Neural cell (in vitro differentiated cells): Measurements from ENCODE around the gene STOML2. TPM values are rescaled to one million over a fixed set of nuclear protein-coding genes. Genes with fewer than 3 reads are reported as not detected.

Experiments used
- H2AFZ ChIP-seq: fragments of 200-600, 300-800 bp; sonication (generic), shearing (Covaris generic); 2 replicates; pipeline ENCODE4 v1.6.0; 2014; ENCODE audit warnings: low read depth, mild to moderate bottlenecking, antibody characterized with exemption, low read length, moderate library complexity
- H3F3A ChIP-seq: fragments of 200-600 bp; shearing (Covaris generic); 2 replicates; pipeline ENCODE4 v1.6.1; 2016; ENCODE audit warnings: mild to moderate bottlenecking, moderate library complexity, mixed read lengths, antibody characterized with exemption, low read length; ENCODE audit not compliant: insufficient read depth, poor library complexity, severe bottlenecking
- H3K27ac ChIP-seq: fragments of 200-600, 300-800 bp; sonication (generic), shearing (Covaris generic); 2 replicates; pipeline ENCODE4 v1.5.1; 2014; ENCODE audit warnings: mild to moderate bottlenecking, low read length, moderate library complexity
- H3K27me3 ChIP-seq: fragments of 300-800, 200-600 bp; sonication (generic), shearing (Covaris generic); 2 replicates; pipeline ENCODE4 v1.6.0; 2014; ENCODE audit warnings: mild to moderate bottlenecking, low read depth, low read length, moderate library complexity; ENCODE audit not compliant: insufficient read depth
- H3K36me3 ChIP-seq: fragments of 300-800, 200-600 bp; sonication (generic), shearing (Covaris generic); 2 replicates; pipeline ENCODE4 v1.5.1; 2014; ENCODE audit warnings: mild to moderate bottlenecking, antibody characterized with exemption, low read length, moderate library complexity; ENCODE audit not compliant: insufficient read depth
- H3K4me2 ChIP-seq: fragments of 300-800, 200-600 bp; sonication (generic), shearing (Covaris generic); 2 replicates; pipeline ENCODE4 v1.6.0; 2014; ENCODE audit warnings: mild to moderate bottlenecking, low read length
- H3K4me3 ChIP-seq: fragments of 300-800, 200-600 bp; sonication (generic), shearing (Covaris generic); 2 replicates; pipeline ENCODE4 v1.5.1; 2014; ENCODE audit warnings: mild to moderate bottlenecking, low read length, moderate library complexity
- H3K79me2 ChIP-seq: fragments of 200-600 bp; shearing (Covaris generic); replicated peaks from 2 replicates; pipeline ENCODE4 v1.6.0; 2014; ENCODE audit warnings: mild to moderate bottlenecking, low read length, moderate library complexity; ENCODE audit not compliant: insufficient read depth
- H3K9ac ChIP-seq: fragments of 300-800, 200-600 bp; sonication (generic), shearing (Covaris generic); 2 replicates; pipeline ENCODE4 v1.6.1; 2016; ENCODE audit warnings: mild to moderate bottlenecking, low read length, mixed read lengths
- H3K9me2 ChIP-seq: fragments of 200-600 bp; shearing (Covaris generic); 2 replicates; pipeline ENCODE4 v1.6.1; 2016; ENCODE audit warnings: mild to moderate bottlenecking, low read length, mixed read lengths; ENCODE audit not compliant: insufficient read depth
- H3K9me3 ChIP-seq: fragments of 200-600, 300-800 bp; sonication (generic), shearing (Covaris generic); 2 replicates; pipeline ENCODE4 v1.6.1; 2016; ENCODE audit warnings: mild to moderate bottlenecking, mixed run types, low read length, moderate library complexity, mixed read lengths
- H4K20me1 ChIP-seq: fragments of 200-600 bp; shearing (Covaris generic); 2 replicates; pipeline ENCODE4 v1.6.1; 2016; ENCODE audit warnings: mild to moderate bottlenecking, mixed run types; ENCODE audit not compliant: insufficient read depth
- EP300 ChIP-seq: fragments of 450-650 bp; conservative IDR thresholded peaks from 2 replicates; pipeline ENCODE4 v1.6.1; 2014; ENCODE audit warnings: antibody characterized with exemption, mild to moderate bottlenecking, moderate library complexity; ENCODE audit not compliant: poor library complexity, severe bottlenecking
- EZH2 ChIP-seq: fragments of 200-600, 300-800 bp; shearing (Covaris generic), sonication (generic); IDR thresholded peaks from 2 replicates; pipeline ENCODE4 v1.6.1; 2014; ENCODE audit warnings: antibody characterized with exemption, low read length, borderline replicate concordance, mild to moderate bottlenecking; ENCODE audit not compliant: insufficient read depth, poor library complexity, severe bottlenecking
- MXI1 ChIP-seq: fragments of 450-650 bp; conservative IDR thresholded peaks from 2 replicates; pipeline ENCODE4 v1.6.1; 2014; ENCODE audit warnings: antibody characterized with exemption, mild to moderate bottlenecking; ENCODE audit not compliant: poor library complexity, severe bottlenecking
- POLR2AphosphoS5 ChIP-seq: IDR thresholded peaks from 2 replicates; pipeline ENCODE4 v1.6.1; 2012
- RAD21 ChIP-seq: fragments of 450-650 bp; conservative IDR thresholded peaks from 2 replicates; pipeline ENCODE4 v1.6.1; 2014; ENCODE audit warnings: antibody characterized with exemption, mild to moderate bottlenecking, moderate library complexity
- SMC3 ChIP-seq: fragments of 450-650 bp; conservative IDR thresholded peaks from 2 replicates; pipeline ENCODE4 v1.6.1; 2014; ENCODE audit warnings: antibody characterized with exemption, mild to moderate bottlenecking, moderate library complexity; ENCODE audit not compliant: poor library complexity
- TAF1 ChIP-seq: IDR thresholded peaks from 2 replicates; pipeline ENCODE4 v1.6.1; 2012; ENCODE audit warnings: low read depth
- polyA plus RNA-seq: library from polyadenylated mRNA; depleted of rRNA; stranded (reverse); fragments of >200 nt; gene quantifications from 2 replicates; pipeline ENCODE4 v1.2.3, GENCODE V29; 2014
- TF ChIP-seq, protein P1 (sequence below): IDR thresholded peaks from 2 replicates; pipeline ENCODE4 v1.6.1; 2012; ENCODE audit warnings: borderline replicate concordance
- TF ChIP-seq, protein P2 (sequence below): fragments of 450-650 bp; IDR thresholded peaks from 2 replicates; pipeline ENCODE4 v1.5.1; 2014; ENCODE audit warnings: antibody characterized with exemption, mild to moderate bottlenecking, moderate library complexity; ENCODE audit not compliant: poor library complexity, severe bottlenecking

Gene STOML2
- polyA plus RNA-seq, 1 donor from 2014 or later = 98.3 TPM

DNA sequence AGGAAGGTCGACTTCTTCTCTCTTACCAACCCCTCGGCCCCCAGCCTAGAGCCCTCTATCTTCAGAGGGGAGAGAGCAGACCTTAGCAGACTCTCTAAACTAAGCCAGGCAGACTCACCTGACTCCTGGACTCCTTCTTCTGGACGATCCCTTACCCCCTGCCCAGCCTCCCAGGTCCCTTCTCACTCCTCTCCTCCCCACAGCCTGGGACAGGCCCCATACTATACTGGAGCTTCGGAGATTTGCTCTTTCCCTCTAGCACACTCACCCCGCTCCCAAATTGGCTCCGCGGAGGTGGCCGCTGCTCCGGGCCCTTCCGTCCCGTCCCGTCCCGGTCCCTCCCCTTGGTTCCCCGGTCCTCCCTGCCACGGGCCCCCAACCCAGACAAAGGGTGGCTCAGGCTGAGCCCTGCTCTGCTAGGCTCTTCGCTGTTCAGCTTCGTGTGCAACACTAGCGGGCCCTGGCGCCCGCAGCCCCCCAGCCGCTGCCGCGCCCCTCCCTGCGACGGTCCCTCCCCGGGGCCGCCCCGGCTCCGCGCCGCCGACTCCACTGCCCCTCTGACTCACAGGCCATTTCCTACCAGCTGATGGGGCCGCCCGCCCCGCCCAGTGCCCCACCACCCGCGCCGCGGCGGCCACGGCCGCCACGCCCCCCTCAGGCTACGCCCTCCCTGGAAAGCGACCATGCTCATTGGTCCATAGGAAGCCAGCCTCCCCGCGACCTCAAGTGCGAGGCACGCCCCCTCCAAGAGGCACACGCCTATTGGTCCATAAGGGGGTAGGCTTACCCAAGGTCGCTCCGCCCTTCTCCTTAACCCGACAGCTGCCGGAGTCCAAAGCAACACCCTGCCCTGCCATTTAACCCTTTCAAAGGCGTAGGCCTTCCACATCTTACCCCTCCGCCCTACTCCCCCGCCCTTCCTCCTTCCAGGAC, 8.3 kb upstream of the STOML2 start:
- H4K20me1 ChIP-seq = no peaks in the 10 kb centered on the region
- no peaks in the 10 kb centered on the region for H3K36me3 ChIP-seq
- TF ChIP-seq MXI1 (peak; percentile 58), SMC3 (no peak), POLR2AphosphoS5 (peak; percentile 83), TAF1 (no peak)
- TF ChIP-seq, protein P1, sequence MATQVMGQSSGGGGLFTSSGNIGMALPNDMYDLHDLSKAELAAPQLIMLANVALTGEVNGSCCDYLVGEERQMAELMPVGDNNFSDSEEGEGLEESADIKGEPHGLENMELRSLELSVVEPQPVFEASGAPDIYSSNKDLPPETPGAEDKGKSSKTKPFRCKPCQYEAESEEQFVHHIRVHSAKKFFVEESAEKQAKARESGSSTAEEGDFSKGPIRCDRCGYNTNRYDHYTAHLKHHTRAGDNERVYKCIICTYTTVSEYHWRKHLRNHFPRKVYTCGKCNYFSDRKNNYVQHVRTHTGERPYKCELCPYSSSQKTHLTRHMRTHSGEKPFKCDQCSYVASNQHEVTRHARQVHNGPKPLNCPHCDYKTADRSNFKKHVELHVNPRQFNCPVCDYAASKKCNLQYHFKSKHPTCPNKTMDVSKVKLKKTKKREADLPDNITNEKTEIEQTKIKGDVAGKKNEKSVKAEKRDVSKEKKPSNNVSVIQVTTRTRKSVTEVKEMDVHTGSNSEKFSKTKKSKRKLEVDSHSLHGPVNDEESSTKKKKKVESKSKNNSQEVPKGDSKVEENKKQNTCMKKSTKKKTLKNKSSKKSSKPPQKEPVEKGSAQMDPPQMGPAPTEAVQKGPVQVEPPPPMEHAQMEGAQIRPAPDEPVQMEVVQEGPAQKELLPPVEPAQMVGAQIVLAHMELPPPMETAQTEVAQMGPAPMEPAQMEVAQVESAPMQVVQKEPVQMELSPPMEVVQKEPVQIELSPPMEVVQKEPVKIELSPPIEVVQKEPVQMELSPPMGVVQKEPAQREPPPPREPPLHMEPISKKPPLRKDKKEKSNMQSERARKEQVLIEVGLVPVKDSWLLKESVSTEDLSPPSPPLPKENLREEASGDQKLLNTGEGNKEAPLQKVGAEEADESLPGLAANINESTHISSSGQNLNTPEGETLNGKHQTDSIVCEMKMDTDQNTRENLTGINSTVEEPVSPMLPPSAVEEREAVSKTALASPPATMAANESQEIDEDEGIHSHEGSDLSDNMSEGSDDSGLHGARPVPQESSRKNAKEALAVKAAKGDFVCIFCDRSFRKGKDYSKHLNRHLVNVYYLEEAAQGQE = peak; percentile 44
- peak overlapping the region; percentile 83 for H3K27ac ChIP-seq
- peaks cover 45% of the 10 kb centered on the region for H3K79me2 ChIP-seq
- peaks cover 6% of the 10 kb centered on the region for H3F3A ChIP-seq
- no peaks in the 10 kb centered on the region for H3K27me3 ChIP-seq
- no peaks in the 10 kb centered on the region for H3K9me3 ChIP-seq
- peak overlapping the region; percentile 66 for H2AFZ ChIP-seq
- peak overlapping the region; percentile 98 for H3K4me2 ChIP-seq
- peak overlapping the region; percentile 97 for H3K4me3 ChIP-seq
- H3K9ac ChIP-seq = peak overlapping the region; percentile 95
- no peaks in the 10 kb centered on the region for H3K9me2 ChIP-seq

DNA sequence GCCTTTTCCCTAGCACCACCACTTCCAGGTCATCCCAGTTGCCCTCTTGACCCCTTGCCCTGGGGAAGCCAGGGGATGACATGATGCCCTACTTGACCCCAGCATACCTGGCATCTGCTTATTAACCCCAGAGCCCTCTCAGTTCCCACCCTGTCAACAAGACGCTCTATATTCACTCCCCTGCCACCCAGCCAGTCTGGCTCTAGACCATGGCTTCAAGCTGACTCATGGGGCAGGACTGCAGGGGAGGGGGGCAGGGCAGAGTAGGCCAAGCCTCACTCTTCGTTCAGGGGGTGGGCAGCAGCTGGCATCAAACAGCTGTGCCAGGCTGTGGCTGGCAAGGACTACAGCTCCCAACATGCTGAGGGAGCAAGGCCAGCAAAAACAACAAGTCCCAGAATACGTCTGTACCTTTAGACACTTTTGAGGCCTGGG, 7.4 kb upstream of the STOML2 start:
- H3K27ac ChIP-seq = no peak overlapping the region
- H3K4me3 ChIP-seq = peak overlapping the region; percentile 97
- no peak overlapping the region for H2AFZ ChIP-seq
- TF ChIP-seq TAF1 (no peak), RAD21 (no peak), SMC3 (no peak), POLR2AphosphoS5 (no peak), MXI1 (no peak), EP300 (no peak), EZH2 (no peak)
- TF ChIP-seq, protein P1 = no peak
- TF ChIP-seq, protein P2, sequence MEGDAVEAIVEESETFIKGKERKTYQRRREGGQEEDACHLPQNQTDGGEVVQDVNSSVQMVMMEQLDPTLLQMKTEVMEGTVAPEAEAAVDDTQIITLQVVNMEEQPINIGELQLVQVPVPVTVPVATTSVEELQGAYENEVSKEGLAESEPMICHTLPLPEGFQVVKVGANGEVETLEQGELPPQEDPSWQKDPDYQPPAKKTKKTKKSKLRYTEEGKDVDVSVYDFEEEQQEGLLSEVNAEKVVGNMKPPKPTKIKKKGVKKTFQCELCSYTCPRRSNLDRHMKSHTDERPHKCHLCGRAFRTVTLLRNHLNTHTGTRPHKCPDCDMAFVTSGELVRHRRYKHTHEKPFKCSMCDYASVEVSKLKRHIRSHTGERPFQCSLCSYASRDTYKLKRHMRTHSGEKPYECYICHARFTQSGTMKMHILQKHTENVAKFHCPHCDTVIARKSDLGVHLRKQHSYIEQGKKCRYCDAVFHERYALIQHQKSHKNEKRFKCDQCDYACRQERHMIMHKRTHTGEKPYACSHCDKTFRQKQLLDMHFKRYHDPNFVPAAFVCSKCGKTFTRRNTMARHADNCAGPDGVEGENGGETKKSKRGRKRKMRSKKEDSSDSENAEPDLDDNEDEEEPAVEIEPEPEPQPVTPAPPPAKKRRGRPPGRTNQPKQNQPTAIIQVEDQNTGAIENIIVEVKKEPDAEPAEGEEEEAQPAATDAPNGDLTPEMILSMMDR = no peak
- H3K79me2 ChIP-seq = peaks cover 45% of the 10 kb centered on the region
- no peaks in the 10 kb centered on the region for H3K9me3 ChIP-seq
- peak overlapping the region; percentile 95 for H3K9ac ChIP-seq
- no peaks in the 10 kb centered on the region for H3K9me2 ChIP-seq
- H3F3A ChIP-seq = peaks cover 6% of the 10 kb centered on the region
- peak overlapping the region; percentile 98 for H3K4me2 ChIP-seq
- H3K36me3 ChIP-seq = no peaks in the 10 kb centered on the region
- H4K20me1 ChIP-seq = no peaks in the 10 kb centered on the region
- H3K27me3 ChIP-seq = no peaks in the 10 kb centered on the region
